Ovary (tissue), 3 donors: Measurements from ENCODE around the gene ZNF397.

Experiments used
- EP300 ChIP-seq: sonication (generic); formaldehyde crosslinking; IDR thresholded peaks from one replicate; pipeline ENCODE4 v1.6.1; 2017; ENCODE audit warnings: antibody characterized with exemption
- POLR2A ChIP-seq: fragments of 450-650 bp; IDR thresholded peaks from one replicate; pipeline ENCODE4 v1.6.1; 2017; ENCODE audit warnings: antibody characterized with exemption, mild to moderate bottlenecking, moderate library complexity
- TF ChIP-seq, protein P1 (sequence below), 3 donors: fragments of 450-650 bp in 2 of 3; fragments of 200-600 bp in 1 of 3; IDR thresholded peaks; one replicate each; pipeline versions ENCODE4 v1.5.1 to v1.8.0; 2016 to 2022; ENCODE audit warnings: antibody characterized with exemption in 3 of 3, mild to moderate bottlenecking in 1 of 3
- donor health status: DM: no; HTN: no; CAD: no.

DNA sequence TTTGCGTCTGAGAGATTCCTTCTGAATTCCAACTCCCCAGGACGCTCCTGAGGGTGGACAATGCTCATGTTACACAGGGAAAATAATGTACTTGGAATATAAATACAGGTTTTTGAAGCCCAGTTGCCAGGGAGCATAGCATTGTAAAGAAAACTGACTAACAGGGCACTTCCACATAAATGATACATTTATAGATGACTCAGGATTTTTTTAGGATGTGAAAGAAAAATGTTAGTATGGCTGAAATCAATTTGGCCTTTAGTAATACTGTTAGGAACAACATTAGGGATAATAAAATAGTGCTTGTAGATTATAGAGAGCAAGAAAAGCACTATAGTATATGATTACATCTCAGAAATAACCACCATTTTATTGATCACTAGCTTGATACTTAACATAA is 23.6 kb downstream of the ZNF397 start:
- TF ChIP-seq POLR2A (no peak), EP300 (no peak)
- TF ChIP-seq, protein P1, sequence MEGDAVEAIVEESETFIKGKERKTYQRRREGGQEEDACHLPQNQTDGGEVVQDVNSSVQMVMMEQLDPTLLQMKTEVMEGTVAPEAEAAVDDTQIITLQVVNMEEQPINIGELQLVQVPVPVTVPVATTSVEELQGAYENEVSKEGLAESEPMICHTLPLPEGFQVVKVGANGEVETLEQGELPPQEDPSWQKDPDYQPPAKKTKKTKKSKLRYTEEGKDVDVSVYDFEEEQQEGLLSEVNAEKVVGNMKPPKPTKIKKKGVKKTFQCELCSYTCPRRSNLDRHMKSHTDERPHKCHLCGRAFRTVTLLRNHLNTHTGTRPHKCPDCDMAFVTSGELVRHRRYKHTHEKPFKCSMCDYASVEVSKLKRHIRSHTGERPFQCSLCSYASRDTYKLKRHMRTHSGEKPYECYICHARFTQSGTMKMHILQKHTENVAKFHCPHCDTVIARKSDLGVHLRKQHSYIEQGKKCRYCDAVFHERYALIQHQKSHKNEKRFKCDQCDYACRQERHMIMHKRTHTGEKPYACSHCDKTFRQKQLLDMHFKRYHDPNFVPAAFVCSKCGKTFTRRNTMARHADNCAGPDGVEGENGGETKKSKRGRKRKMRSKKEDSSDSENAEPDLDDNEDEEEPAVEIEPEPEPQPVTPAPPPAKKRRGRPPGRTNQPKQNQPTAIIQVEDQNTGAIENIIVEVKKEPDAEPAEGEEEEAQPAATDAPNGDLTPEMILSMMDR (IDR thresholded peaks at IDR 0.05) = no peak
